Measurements from ENCODE around the gene ZC3H12C.
A peak's percentile ranks its signal among the peaks of the same experiment; 100 is the strongest.

Gene ZC3H12C

DNA sequence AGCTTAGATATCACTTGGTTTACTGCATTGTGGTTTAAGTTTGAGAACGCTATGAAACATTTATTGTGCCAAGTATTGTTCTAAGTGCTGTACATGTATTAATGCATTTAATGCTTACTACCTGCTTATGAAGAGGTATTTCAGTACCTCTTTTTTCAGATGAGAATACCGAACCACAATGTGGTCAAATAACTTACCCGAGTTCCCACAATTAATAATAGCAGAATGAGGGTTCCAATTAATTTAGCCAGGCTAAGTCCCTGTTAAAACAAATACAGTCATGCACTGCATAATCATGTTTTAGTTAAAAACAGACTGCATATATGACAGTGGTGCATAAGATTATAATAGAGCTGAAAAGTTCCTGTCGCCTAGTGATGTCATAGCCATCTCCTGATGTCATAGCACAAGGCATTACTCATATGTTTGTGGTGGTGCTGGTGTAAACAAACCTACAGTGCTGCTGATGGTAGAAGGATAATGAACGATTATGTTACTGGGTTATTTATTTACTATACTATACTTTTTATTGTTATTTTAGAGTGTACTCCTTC lies 4.3 kb downstream of the ZC3H12C start:
- Histone ChIP-seq H3K4me2 (ENCODE audit: low read length) (no peak overlapping the region), H3F3A (ENCODE audit: insufficient read depth, low read length) (no peaks in the 10 kb centered on the region), H3K9me3 (ENCODE audit: low read length) (no peaks in the 10 kb centered on the region), H3K27ac (ENCODE audit: low read depth, low read length, poor library complexity, severe bottlenecking) (no peak overlapping the region), H3K79me2 (ENCODE audit: insufficient read depth, low read length) (no peaks in the 10 kb centered on the region), H3K27me3 (ENCODE audit: insufficient read depth, low read length) (peaks cover 9% of the 10 kb centered on the region; the same call in 1 of the 2 replicates), H3K9me2 (ENCODE audit: low read depth, low read length) (no peaks in the 10 kb centered on the region), H3K4me3 (ENCODE audit: low read depth, low read length, poor library complexity, severe bottlenecking) (no peak overlapping the region), H3K9ac (ENCODE audit: low read length) (no peak overlapping the region), H3K4me1 (ENCODE audit: insufficient read depth, low read length, severe bottlenecking) (no peaks in the 10 kb centered on the region), H2AFZ (ENCODE audit: low read length) (no peak overlapping the region), H3K36me3 (ENCODE audit: insufficient read depth, low read length) (no peaks in the 10 kb centered on the region), H4K20me1 (ENCODE audit: insufficient read depth, low read length) (no peaks in the 10 kb centered on the region)
- TF ChIP-seq, protein P1, sequence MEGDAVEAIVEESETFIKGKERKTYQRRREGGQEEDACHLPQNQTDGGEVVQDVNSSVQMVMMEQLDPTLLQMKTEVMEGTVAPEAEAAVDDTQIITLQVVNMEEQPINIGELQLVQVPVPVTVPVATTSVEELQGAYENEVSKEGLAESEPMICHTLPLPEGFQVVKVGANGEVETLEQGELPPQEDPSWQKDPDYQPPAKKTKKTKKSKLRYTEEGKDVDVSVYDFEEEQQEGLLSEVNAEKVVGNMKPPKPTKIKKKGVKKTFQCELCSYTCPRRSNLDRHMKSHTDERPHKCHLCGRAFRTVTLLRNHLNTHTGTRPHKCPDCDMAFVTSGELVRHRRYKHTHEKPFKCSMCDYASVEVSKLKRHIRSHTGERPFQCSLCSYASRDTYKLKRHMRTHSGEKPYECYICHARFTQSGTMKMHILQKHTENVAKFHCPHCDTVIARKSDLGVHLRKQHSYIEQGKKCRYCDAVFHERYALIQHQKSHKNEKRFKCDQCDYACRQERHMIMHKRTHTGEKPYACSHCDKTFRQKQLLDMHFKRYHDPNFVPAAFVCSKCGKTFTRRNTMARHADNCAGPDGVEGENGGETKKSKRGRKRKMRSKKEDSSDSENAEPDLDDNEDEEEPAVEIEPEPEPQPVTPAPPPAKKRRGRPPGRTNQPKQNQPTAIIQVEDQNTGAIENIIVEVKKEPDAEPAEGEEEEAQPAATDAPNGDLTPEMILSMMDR (IDR thresholded peaks at IDR 0.05; ENCODE audit: low read length), result no peak
- no peak for TF ChIP-seq EZH2 (IDR thresholded peaks at IDR 0.05; ENCODE audit: borderline replicate concordance, low read length)

DNA sequence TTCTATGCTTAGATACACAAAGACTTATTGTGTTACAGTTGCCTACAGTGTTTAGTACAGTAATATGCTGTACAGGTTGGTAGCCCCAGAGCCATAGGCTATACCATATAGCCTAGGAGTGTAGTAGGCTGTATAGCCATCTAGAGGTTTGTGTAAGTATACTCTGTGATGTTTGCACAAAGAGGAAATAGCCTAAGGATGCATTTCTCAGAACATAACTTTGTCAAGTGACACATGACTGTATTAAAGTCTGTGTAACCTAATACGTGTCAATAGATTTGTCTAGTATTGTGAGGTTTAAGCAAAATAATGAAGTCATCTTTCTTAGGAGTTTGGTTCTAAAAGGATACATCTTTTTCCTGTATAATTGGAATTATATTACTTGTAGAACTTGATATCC lies 5.5 kb downstream of the ZC3H12C start:
- Histone ChIP-seq H3K9ac (ENCODE audit: low read length) (no peak overlapping the region), H3K9me2 (ENCODE audit: low read depth, low read length) (no peaks in the 10 kb centered on the region), H3K79me2 (ENCODE audit: insufficient read depth, low read length) (no peaks in the 10 kb centered on the region), H3K36me3 (ENCODE audit: insufficient read depth, low read length) (no peaks in the 10 kb centered on the region), H2AFZ (ENCODE audit: low read length) (no peak overlapping the region), H3K27ac (ENCODE audit: low read depth, low read length, poor library complexity, severe bottlenecking) (no peak overlapping the region), H3K27me3 (ENCODE audit: insufficient read depth, low read length) (peaks cover 9% of the 10 kb centered on the region; the same call in 1 of the 2 replicates), H3K4me3 (ENCODE audit: low read depth, low read length, poor library complexity, severe bottlenecking) (no peak overlapping the region), H4K20me1 (ENCODE audit: insufficient read depth, low read length) (no peaks in the 10 kb centered on the region), H3K9me3 (ENCODE audit: low read length) (no peaks in the 10 kb centered on the region), H3K4me2 (ENCODE audit: low read length) (no peak overlapping the region), H3K4me1 (ENCODE audit: insufficient read depth, low read length, severe bottlenecking) (no peaks in the 10 kb centered on the region), H3F3A (ENCODE audit: insufficient read depth, low read length) (no peaks in the 10 kb centered on the region)
- TF ChIP-seq EZH2 (IDR thresholded peaks at IDR 0.05; ENCODE audit: borderline replicate concordance, low read length), result no peak
- TF ChIP-seq, protein P1 (IDR thresholded peaks at IDR 0.05; ENCODE audit: low read length), result peak; percentile 17; the same call in 1 of the 2 replicates

DNA sequence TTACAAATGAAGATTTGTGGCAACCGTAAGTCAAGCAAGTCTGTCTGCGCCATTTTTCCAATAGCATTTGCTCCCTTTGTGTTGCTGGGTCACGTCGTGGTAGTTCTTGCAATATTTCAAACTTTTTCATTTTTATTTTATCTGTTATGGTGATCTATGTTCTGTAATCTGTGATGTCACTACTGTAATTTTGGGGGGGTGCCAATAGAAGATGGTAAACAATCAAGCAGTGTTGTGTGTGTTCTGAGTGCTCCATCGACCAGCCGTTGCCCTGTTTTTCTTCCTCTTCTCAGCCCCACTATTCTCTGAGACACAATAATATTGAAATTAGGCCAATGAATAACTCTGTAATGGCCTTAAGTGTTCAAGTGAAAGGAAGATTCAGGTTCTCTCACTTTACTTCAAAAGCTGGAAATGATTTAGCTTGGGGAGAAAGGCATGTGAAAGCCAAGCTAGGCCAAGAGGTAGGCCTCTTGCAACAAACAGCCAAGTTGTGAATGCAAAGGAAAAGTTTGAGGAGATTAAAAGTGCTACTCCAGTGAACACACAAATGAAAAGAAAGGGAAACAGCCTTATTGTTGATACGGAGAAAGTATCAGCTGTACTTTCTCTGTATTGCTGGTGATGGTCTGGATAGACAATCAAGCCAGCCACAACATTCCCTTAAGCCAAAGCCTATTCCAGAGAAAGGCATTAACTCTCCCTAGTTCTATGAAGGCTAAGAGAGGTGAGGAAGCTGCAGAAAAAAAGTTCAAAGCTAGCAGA lies 7.5 kb downstream of the ZC3H12C start:
- Histone ChIP-seq H3K4me2 (ENCODE audit: low read length) (no peak overlapping the region), H3K4me3 (ENCODE audit: low read depth, low read length, poor library complexity, severe bottlenecking) (no peak overlapping the region), H3F3A (ENCODE audit: insufficient read depth, low read length) (no peaks in the 10 kb centered on the region), H3K4me1 (ENCODE audit: insufficient read depth, low read length, severe bottlenecking) (no peaks in the 10 kb centered on the region), H3K9me3 (ENCODE audit: low read length) (no peaks in the 10 kb centered on the region), H3K27me3 (ENCODE audit: insufficient read depth, low read length) (peaks cover 9% of the 10 kb centered on the region; the same call in 1 of the 2 replicates), H3K79me2 (ENCODE audit: insufficient read depth, low read length) (no peaks in the 10 kb centered on the region), H2AFZ (ENCODE audit: low read length) (no peak overlapping the region), H3K9me2 (ENCODE audit: low read depth, low read length) (no peaks in the 10 kb centered on the region), H4K20me1 (ENCODE audit: insufficient read depth, low read length) (no peaks in the 10 kb centered on the region), H3K27ac (ENCODE audit: low read depth, low read length, poor library complexity, severe bottlenecking) (no peak overlapping the region), H3K9ac (ENCODE audit: low read length) (no peak overlapping the region), H3K36me3 (ENCODE audit: insufficient read depth, low read length) (no peaks in the 10 kb centered on the region)
- TF ChIP-seq, protein P1 (IDR thresholded peaks at IDR 0.05; ENCODE audit: low read length), result no peak
- no peak for TF ChIP-seq EZH2 (IDR thresholded peaks at IDR 0.05; ENCODE audit: borderline replicate concordance, low read length)

Data from OCI-LY1 (cell line).